ENCODE data around the gene FAM237B.

FAM237B gene

GRCh38 chr7:90290244-90291113 lies 30.6 kb downstream of the FAM237B start:
- no peak for DNase-seq

DNA sequence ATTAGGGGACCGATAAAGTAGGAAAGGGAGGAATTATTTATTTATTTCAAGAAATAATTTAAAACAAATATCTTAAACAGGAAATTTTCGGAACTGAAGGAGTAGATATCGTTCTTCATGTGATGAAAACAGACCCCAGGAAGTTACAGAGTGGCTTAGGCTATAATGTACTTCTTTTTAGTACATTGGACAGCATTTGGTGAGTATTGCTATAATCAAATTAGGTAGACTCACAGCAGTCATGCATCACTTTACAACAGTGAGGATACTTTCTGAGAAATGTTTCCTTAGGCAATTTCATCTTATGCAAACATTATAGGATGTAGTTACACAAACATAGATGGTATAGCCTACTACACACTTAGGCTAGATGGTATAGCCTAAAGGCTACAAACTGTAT lies 33.0 kb downstream of the FAM237B start:
- no peak for DNase-seq

GRCh38 chr7:90276033-90276728 lies 44.9 kb downstream of the FAM237B start:
- DNase-seq, result no peak

DNA sequence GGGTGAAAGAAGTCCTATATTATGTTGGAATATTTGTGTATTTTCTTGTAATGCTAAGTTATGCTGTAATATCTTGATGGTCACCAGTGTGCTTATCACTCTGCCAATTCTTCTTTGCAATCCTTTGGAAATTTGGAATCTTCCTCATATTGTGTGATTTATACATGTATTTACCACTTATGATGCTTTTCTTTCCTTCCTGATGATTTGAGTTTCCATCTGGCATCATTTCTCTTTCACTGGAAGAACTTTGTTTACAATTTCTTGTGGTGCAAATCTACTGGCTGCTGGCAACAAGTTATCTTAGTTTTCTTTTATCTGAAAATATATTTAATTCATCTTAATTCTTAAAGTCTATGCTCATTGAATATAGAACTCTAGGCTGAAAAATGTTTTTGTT lies 46.9 kb downstream of the FAM237B start:
- DNase-seq, result no peak

GRCh38 chr7:90272242-90272641 lies 48.9 kb downstream of the FAM237B start:
- no peak for DNase-seq

DNA sequence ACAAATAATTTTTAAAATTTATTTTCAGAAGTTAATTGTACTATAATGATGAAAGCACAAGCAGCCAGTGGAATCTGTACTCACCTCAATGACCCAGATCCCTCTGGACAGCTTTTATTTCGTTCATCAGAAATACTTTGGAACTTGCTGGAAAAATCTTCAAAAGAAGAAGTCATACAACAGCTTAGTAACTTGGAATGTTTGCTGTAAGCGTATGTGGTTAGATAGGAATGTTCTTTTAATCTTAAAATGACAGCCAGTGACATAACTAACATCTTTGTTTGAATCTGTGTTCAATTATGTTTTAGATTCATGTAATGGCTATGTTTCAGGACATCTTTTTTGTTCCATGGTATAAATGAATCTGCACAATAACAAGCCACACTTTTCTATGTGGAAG lies 49.4 kb downstream of the FAM237B start:
- no peak for DNase-seq

DNA sequence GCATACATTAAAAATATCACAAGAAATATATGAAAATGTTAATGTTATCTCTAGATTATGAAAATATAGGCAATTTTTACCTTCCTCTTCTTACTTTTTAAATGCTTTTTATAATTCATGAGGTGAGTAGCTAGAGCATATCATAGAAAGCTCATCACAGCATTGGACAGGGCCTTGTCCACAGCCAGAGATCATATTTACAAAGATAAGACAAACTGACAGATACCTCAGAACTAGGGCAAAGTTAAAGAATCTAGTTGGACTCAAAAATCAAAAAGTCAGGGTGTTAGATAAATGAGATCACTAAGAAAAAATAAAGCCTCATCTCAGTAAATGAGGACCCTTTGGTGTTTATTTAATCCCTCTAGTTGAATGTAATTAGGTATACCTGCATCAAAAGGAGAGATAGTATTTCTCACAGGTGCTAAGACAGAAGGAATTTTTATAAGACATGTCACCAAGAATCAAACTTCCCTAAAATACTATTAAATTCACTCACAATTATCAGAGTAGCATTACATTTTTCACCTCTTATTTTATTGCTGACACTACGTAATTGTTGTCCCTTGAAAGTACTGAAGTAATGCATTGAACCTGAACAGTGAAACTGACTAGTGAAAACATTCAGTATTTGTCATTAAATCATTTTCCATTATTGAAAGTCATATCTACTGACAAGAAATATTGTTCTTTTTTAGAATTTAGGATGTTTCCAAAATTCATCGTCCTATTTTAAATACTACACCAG lies 50.5 kb downstream of the FAM237B start:
- DNase-seq, result no peak

GRCh38 chr7:90269163-90269562 lies 51.9 kb downstream of the FAM237B start:
- no peak for DNase-seq

GRCh38 chr7:90267263-90267858 lies 53.7 kb downstream of the FAM237B start:
- DNase-seq, result no peak

GRCh38 chr7:90266808-90267207 lies 54.3 kb downstream of the FAM237B start:
- DNase-seq, result no peak
